Activated CD4-positive, alpha-beta T cell treated with anti-CD3 and anti-CD28 coated beads, Interleukin-2, amount 50 U/mL, for 24 hours (primary cell): ENCODE results near the gene ETV6.

Experiments used
- DNase-seq, 2 donors: peaks; one replicate each; pipeline ENCODE4 v3.0.0-alpha.2; 2020; ENCODE audit warnings: low read depth in 1 of 2, low spot score in 1 of 2

ETV6 gene

DNA sequence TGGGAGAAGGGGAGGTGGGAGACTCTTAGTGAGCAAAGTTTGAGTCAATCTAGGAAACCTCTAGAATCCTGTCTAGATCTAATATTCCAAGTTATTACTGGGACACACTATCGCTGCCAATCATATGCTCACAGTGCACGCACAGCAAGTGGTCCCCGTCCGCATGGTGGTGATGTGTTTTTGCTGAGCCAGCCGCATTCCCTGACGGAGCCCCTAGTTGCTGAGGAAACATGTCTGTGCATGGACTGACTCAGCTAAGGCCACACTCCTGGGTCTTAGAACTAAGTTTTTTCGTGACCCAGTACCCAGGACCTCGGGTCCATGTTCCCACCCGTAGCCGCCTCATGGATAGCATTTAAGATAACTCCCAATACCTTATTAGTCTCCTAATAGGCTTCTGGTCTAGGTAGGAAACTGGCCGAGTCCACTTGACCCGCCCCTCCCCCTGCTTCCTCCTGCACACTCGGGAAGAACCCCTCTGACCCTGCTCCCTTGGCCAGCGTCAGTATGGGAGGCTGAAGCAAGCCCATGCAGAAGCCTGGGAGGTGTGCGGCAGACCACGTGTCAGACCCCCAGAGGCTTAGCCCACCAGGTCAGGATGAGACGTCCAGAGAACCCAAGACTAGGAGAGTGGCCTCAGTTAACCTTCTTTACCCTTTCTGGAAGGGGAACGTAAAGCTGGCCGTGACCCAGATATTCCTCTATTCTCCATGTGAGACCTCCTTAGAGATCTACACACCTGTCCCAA lies 200.5 kb downstream of the ETV6 start:
- no peak for DNase-seq

- DNase-seq, result no peak
Measured at GRCh38 chr12:11853126-11853525, 203.7 kb downstream of the ETV6 start.

- DNase-seq, result no peak
Measured at GRCh38 chr12:11854011-11854499, 204.6 kb downstream of the ETV6 start.

DNA sequence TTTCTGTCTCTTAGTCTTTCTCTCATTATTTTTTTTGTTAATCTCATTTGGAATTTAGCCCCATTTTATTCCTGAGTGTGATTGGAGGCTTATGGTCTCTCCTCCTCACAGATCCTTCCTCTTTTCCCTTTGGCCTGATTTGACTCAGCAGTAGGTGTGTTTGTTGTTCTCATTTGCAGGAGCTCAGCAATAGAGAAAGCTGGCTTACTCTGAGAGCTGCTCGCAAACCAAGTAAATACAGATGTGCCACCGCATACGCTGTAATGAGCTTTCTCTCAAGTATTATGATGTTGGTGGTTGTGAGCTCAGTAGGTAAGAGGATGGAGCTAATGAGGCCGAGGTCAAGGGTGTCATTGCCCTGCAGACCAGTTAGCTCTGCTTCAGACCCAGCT lies 206.5 kb downstream of the ETV6 start:
- no peak for DNase-seq

DNA sequence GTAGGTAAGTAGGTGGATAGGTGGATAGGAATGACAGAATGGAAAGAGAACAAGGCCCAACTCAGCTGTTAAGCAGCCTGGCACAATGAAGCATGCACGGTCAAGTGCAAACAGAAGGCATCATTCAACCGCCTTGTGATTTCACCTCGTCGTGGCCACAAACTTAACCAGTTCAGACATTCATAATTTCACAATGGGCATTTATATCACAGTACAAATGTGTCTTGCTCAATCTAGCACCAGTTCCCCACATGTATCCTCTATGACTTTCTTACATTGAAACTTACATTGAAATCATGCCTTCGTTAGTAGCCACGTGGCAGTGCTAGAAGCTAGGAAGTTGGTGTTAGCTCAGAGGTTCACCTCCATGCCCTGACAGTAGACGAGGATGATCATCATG lies 207.5 kb downstream of the ETV6 start:
- DNase-seq, result no peak

DNA sequence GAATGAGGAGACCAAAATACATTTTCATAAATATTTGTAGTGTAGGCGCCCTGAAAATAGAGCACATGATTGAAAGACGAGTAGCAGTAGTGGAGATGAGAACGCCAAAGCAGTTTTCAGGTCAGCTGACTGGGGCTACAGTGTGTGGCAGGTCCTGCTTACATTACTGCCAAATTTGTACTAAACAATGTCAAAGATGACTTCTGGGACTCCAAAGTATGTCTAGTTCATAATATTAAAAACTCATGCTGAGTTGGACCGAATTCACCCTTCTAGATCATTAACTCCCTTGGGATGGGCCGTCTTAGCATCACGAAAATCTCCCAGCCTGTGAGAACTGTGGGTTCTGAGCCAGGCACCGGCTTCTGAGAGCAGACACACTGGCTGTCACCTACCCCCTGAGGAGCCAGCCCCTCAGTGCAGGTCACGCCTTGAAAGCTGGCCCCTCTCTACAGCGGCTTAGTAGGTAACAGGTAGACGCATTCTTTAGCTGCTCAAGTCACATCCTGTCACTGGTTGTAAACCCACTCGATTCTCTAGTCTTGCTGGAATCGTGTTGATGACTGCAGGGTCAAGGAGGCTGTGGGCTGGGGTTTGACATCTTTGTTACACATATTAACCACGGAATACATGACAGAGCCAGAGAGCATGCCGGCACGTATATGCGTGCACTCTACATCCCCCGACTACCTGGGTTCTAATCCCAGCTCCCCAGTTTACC lies 210.4 kb downstream of the ETV6 start:
- DNase-seq, result no peak

GRCh38 chr12:11861155-11861863 lies 211.8 kb downstream of the ETV6 start:
- DNase-seq, result no peak

DNA sequence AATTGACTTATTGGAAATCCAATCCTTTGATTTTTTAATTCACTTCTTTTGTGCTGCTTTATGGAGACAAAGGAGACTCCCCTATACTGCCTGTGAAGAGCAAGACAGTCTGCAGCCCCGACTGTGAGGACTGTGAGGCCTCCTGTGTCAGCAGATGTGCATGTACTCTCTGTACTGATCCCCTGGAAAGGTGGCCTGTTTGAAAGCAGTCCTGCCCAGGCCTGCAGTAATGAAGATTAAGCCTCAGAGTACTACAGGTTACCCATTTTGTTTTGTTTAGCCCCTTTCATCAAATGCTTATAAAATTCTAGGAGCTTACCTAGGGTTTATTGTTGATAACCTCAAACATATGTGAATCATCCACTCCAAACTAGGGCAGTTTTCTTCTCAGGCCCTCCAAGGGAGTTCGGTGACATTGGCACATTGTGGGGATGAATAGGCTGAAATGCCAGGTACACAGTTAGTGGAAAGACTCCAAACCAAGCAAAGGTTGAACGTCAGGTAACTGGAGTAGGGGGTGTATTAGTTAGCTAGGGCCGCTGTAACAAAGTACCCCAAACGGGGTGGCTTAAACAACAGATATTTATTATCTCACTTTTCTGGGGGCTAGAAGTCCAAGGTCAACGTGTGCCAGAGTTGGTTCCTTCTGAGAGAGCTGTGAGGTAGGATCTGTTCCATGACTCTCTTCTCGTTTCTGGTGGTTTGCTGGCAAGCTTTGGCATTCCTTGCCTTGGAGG lies 212.6 kb downstream of the ETV6 start:
- DNase-seq, result no peak

GRCh38 chr12:11862798-11863197 lies 213.3 kb downstream of the ETV6 start:
- no peak for DNase-seq

- no peak for DNase-seq
Measured at GRCh38 chr12:11863478-11863906, 214.0 kb downstream of the ETV6 start.

DNA sequence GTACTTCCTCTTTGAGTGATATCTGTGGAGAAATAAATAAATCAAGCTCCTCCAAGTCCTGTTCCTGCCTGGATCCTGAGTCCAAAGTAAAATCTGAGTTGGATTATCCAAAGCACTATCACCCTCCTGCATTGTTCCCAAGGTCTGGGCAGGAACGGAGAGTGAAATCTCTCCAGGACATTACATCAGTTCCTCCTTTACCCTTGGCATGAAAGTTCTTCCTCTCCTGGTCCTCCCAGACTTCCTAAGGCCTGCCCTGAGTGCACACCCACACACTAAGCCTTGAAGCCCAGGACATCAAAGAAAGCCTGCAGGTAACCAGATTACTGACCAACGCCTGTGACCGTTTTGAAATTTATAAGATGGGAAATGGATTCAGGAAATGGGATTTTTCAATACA lies 214.5 kb downstream of the ETV6 start:
- DNase-seq, result no peak

- no peak for DNase-seq
Measured at GRCh38 chr12:11865824-11866223, 216.3 kb downstream of the ETV6 start.

- no peak for DNase-seq
Measured at GRCh38 chr12:11868027-11868426, 218.6 kb downstream of the ETV6 start.

DNA sequence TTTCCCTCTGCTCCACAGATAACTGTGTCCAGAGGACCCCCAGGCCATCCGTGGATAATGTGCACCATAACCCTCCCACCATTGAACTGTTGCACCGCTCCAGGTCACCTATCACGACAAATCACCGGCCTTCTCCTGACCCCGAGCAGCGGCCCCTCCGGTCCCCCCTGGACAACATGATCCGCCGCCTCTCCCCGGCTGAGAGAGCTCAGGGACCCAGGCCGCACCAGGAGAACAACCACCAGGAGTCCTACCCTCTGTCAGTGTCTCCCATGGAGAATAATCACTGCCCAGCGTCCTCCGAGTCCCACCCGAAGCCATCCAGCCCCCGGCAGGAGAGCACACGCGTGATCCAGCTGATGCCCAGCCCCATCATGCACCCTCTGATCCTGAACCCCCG lies 219.9 kb downstream of the ETV6 start:
- no peak for DNase-seq

- DNase-seq, result no peak
Measured at GRCh38 chr12:11870041-11870451, 220.6 kb downstream of the ETV6 start.

- DNase-seq, result no peak
Measured at GRCh38 chr12:11872055-11872454, 222.6 kb downstream of the ETV6 start.

- DNase-seq, result peak in 1 of 2 donors; percentile 22
Measured at GRCh38 chr12:11875414-11875935, 226.0 kb downstream of the ETV6 start.

- no peak for DNase-seq
Measured at GRCh38 chr12:11876307-11876706, 226.8 kb downstream of the ETV6 start.

GRCh38 chr12:11877102-11877826 lies 227.8 kb downstream of the ETV6 start:
- no peak for DNase-seq
